Measurements from ENCODE around the gene DOCK1.

GRCh38 chr10:127435246-127435645, 530.0 kb downstream of the DOCK1 start:
- TF ChIP-seq CTCF (IDR thresholded peaks at IDR 0.05; ENCODE audit: borderline replicate concordance, extremely low read depth, low read length, poor library complexity, severe bottlenecking), result no peak
- TF ChIP-seq EZH2 (IDR thresholded peaks at IDR 0.05; ENCODE audit: borderline replicate concordance, low read depth, low read length, severe bottlenecking), result no peak

Measured in DND-41 (cell line).